ENCODE measurements around the gene STK24. TPM values are rescaled to one million over a fixed set of nuclear protein-coding genes. Genes with fewer than 3 reads are reported as not detected.

The STK24 gene
- total RNA-seq, 6 donors from 2014 or later = 51.3 to 89.8 (median 78.6) TPM

GRCh38 chr13:98439896-98440295 lies 137.0 kb downstream of the STK24 start:
- ATAC-seq (ENCODE audit: low FRiP score in 2 of 2) (no peak), DNase-seq (peak in 1 of 2 donors; percentile 52)
- H3K9me3 ChIP-seq = no peaks in the 10 kb centered on the region
- WGBS, 2 donors = 91 to 93% methylated on average over 16 of the region's 16 CpGs
- H3K27ac ChIP-seq = no peak overlapping the region
- H3K4me3 ChIP-seq = no peak overlapping the region
- TF ChIP-seq CTCF (IDR thresholded peaks at IDR 0.05) = no peak
- TF ChIP-seq POLR2AphosphoS5 (IDR thresholded peaks at IDR 0.05) = no peak
- no peak for TF ChIP-seq POLR2A (IDR thresholded peaks at IDR 0.05)
- TF ChIP-seq EP300 (IDR thresholded peaks at IDR 0.05) = no peak
- H3K36me3 ChIP-seq = peaks cover 0 to 69% (median 28%) of the 10 kb centered on the region in 4 donors
- H3K27me3 ChIP-seq = no peaks in the 10 kb centered on the region
- H3K4me1 ChIP-seq = peaks cover 0 to under 1% (median under 1%) of the 10 kb centered on the region in 4 donors

DNA sequence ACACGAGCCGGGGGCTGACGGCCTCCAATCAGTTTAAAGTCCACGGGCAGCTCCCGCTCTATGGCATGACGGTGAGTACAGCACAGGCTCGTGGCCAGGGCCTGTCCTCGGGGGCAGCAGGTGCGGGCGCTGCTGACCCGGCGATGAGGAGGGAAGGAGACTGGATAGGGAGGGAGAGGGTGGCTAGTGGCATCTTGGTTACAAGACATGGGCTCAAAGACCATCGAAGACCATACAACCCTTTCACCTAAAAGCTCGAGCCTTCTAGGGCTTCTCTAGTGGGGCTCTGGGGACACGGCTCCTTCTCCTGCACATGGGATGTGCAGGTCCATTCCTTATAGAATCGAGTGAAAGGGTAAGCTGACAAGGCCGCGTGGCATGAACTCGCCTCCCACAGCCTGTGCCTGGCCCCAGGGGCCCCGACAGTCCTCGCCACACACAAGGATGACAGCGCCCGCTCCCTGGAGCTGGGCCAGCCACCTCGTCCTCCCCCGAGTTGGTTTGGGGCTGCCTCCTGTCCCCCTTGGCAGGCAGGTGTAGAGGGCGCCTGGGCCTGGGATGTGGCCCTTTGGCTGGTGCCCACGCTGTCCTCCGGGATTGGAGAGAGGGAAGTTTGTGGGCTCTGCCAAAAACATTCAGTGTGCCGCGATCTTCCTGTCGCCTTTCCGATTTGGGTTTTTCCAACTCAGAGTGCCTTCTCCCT lies 137.6 kb downstream of the STK24 start:
- ATAC-seq (ENCODE audit: low FRiP score in 2 of 2) (no peak), DNase-seq (peak in 1 of 2 donors; percentile 73)
- 95 to 97% methylated on average over 24 to 32 of the region's 32 CpGs for WGBS, 2 donors
- Histone ChIP-seq H3K27ac (no peak overlapping the region), H3K4me3 (no peak overlapping the region), H3K27me3 (no peaks in the 10 kb centered on the region), H3K4me1 (no peaks in the 10 kb centered on the region), H3K9me3 (no peaks in the 10 kb centered on the region), H3K36me3 (peaks cover 0 to 68% (median 28%) of the 10 kb centered on the region in 4 donors)
- TF ChIP-seq EP300 (IDR thresholded peaks at IDR 0.05) (no peak), CTCF (IDR thresholded peaks at IDR 0.05) (no peak), POLR2A (IDR thresholded peaks at IDR 0.05) (no peak), POLR2AphosphoS5 (IDR thresholded peaks at IDR 0.05) (no peak)

DNA sequence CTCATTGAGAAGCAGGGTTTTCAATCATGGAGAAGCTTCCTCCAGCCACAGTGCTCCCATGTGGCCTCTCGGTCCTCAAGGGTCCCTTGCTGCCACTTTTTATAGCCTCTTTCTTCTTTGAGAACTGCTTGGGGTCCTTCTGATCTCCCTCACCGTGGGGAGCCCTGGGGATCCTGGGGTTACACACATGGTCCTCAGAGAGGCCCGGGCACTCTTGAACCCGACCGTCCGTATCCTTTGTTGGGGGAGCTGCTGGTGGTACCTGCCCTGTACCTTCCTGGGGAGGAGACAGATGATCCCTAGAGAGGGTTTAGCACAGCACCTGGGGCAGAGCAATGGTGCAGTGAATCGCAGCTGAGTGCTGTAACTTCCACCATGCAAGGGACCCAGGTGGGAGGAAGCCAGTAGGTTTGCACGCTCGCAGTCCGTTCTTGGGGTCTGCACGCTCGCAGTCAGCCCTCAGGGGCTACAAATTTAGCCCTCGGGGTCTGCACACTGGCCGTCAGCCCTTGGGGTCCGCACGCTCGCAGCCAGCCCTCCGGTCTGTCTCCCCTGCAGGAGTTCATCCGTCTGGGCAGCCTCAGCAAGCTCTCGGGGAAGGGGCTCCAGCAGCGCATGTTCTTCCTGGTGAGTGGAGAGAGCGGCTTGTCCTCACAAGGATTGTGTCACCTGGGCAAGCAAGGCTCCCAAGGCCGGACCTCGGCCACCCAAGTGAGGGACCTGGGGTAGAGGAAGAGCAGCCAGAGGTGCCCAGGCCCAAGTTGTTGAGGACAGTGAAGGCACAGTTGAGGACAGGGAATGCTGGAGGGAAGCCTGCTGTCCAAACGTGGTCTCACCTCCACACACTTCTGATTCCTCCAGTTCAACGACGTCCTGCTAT lies 138.4 kb downstream of the STK24 start:
- H3K4me3 ChIP-seq = no peak overlapping the region
- H3K9me3 ChIP-seq = no peaks in the 10 kb centered on the region
- WGBS, 2 donors = 92 to 94% methylated on average over 10 to 27 of the region's 27 CpGs
- DNase-seq (peak in 1 of 2 donors; percentile 69), ATAC-seq (ENCODE audit: low FRiP score in 2 of 2) (no peak)
- no peaks in the 10 kb centered on the region for H3K27me3 ChIP-seq
- no peaks in the 10 kb centered on the region for H3K4me1 ChIP-seq
- peaks cover 0 to 67% (median 28%) of the 10 kb centered on the region in 4 donors for H3K36me3 ChIP-seq
- H3K27ac ChIP-seq = no peak overlapping the region
- TF ChIP-seq POLR2AphosphoS5 (IDR thresholded peaks at IDR 0.05) = no peak
- TF ChIP-seq EP300 (IDR thresholded peaks at IDR 0.05) = no peak
- TF ChIP-seq CTCF (IDR thresholded peaks at IDR 0.05) = no peak
- TF ChIP-seq POLR2A (IDR thresholded peaks at IDR 0.05) = no peak

DNA sequence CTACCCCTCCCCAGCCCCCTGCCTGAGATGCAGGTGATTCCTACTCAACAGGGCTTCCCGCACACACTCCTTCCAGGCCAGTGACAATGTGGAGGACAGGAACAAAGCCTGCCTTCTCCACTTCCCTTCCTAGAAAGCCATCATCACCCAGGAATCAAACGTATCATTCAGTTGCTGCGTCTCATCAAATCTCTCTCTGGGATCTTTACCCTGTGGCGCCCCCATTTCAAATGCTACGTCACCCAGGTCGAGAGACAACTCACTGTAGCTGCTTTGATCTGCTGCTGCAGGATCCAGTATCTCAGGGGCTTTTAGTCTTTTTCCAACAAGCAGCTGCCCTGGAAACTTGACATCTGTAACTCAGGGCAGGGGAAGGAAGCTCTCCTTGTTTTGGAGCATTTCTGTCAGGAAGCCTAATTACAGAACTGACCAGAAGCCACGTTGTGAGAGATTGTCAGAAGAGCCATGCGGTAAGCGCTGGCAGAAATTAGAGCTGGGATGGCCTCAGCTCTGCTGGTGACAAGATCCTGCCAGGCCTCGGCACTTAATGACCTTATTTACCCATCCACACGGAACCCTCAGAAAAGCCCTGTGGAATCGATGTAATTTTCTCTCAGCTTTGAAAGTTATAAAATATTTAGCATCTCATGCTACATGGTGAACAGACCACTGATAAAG lies 140.5 kb downstream of the STK24 start:
- no peaks in the 10 kb centered on the region for H3K4me1 ChIP-seq
- H3K4me3 ChIP-seq = no peak overlapping the region
- no peak overlapping the region for H3K27ac ChIP-seq
- H3K36me3 ChIP-seq = peaks cover 0 to 61% (median 25%) of the 10 kb centered on the region in 4 donors
- WGBS, 2 donors = 85 to 88% methylated on average over 12 of the region's 12 CpGs
- ATAC-seq (ENCODE audit: low FRiP score in 2 of 2) (no peak), DNase-seq (no peak)
- no peak for TF ChIP-seq CTCF (IDR thresholded peaks at IDR 0.05)
- TF ChIP-seq POLR2A (IDR thresholded peaks at IDR 0.05) = no peak
- no peak for TF ChIP-seq POLR2AphosphoS5 (IDR thresholded peaks at IDR 0.05)
- TF ChIP-seq EP300 (IDR thresholded peaks at IDR 0.05) = no peak
- no peaks in the 10 kb centered on the region for H3K9me3 ChIP-seq
- no peaks in the 10 kb centered on the region for H3K27me3 ChIP-seq

All from upper lobe of left lung (tissue), 6 donors.